GM21447 (cell line): ENCODE data around the gene MAP3K10.

ENCODE experiments used
- ATAC-seq: cut with Tn5 transposase; IDR thresholded peaks from one replicate; pipeline ENCODE4 v1.9.1; 2021; ENCODE audit not compliant: unreplicated experiment

MAP3K10 gene

GRCh38 chr19:40246292-40247073, 55.3 kb downstream of the MAP3K10 start:
- ATAC-seq = no peak

DNA sequence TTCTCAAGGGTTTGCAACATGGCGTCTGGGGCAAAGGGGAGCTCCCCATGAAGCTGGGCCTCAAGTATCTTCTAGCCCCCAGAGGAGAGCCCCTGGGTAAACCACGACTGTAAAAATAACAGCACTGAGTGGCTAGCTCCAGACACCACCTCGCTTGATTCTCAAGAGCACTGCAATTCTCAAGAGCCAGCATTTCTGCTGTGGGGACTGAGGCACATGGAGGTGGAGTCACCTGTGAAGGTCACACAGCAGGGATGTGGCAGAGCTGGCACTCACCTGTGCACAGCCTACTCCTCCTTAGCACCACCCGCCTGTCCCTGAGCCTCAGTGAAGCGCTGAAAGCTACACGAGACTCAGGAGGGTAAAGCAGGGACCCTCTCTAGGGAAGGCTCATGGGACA, 56.0 kb downstream of the MAP3K10 start:
- no peak for ATAC-seq

DNA sequence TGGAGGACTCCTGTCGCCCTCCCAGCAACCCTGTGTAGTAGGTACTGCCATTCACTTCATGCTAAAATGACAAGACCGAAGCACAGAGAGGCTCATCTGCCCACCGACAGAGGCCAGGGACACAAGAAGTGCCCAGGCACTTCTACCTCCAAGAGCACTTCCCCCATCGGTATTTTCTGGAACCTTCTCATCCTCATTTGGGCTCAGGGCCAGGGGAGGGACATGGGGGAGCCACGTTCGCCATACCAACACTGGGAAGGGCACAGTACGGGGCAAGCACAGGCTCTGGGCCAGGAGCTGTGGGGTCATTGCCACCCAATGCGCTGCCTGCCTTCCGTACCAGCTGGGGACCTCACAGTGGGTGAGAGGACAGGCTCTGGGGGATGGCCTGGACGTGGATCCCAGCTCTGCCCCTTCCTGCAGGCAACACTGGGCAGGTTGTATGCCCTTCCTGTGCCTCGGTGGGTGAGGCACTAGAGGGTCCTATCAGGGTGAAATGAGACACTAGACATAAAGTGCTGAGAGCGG, 56.6 kb downstream of the MAP3K10 start:
- ATAC-seq = no peak

- no peak for ATAC-seq
These were observed 58.0 kb downstream of the MAP3K10 start for GRCh38 chr19:40249201-40249600.

DNA sequence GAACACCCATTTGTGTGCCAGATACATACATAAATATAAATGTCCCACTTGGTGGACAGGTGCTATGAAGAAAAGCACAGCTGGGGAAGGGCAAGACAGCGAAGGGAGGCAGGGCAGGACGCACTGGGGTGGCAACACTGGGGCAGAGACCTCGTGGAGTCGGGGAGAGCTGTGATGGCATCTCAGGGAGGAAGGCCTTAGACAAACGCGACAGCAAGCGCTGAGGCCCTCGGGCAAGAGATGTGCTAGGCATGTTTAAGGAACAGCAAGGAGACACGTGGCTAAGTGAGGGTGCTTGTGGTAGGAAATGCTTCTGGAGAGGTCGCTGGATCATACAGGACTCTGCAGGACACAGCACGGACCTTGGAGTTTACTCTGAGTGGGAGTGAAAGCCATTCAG, 58.6 kb downstream of the MAP3K10 start:
- ATAC-seq = no peak

DNA sequence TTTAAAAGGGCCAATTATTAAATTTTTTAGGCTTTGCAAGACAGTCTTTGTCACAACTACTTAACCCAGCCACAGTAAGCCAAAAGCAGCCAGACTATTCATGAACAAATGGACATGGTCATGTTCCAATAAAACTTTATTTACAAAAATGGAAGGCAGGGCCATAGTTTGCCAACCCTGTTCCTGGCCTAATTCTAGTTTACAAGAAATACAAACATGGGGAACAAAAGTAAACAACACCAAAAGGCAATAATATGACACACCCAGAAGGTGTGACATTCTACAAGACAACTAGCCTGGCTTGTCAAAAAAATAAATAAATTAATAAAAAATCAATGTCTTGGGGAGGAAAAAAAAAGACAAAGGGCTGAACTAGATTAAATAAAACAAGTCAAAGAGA, 60.0 kb downstream of the MAP3K10 start:
- ATAC-seq = no peak

DNA sequence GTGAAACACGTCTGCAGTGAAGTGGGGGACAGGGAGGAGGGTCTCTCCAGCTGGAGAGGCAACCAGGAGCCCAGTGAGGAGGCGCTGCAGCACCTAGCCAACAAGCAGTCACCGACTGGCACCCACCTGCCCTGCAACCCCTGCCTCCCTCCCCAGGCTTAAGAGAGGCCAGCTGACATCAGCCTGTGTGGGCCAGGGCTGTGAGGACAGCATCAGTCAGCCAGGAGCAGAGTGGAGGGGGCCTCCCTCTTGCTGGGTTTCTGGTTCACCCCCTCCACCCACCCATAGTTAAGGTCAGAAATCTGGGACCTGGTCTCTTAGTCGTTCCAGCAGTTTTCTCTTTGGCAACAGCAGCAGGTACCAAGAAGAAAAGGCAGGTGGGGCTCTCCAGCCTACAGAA, 60.8 kb downstream of the MAP3K10 start:
- ATAC-seq = no peak

DNA sequence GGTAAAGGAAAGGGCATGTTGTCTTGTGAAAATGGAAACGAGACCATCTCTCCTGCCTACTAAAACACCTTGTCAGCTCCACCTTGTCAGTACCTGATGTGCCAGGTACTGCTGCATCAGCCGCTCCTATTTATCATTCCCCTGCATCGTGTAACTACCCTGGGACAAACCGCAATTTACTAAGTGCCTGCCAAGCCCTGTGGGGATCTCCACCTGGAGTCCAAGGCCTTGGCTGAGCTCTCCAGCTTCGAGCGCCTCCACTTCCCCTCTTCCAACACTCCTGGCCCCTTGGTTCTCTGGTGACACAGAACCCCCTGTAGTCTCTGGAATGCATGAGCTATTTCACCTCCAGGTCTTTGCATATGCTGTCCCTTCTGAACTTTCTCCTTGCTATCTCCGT, 61.2 kb downstream of the MAP3K10 start:
- ATAC-seq = no peak

GRCh38 chr19:40253611-40254092, 62.4 kb downstream of the MAP3K10 start:
- ATAC-seq = no peak

GRCh38 chr19:40254714-40255418, 63.6 kb downstream of the MAP3K10 start:
- ATAC-seq = no peak

GRCh38 chr19:40255619-40256166, 64.5 kb downstream of the MAP3K10 start:
- ATAC-seq = no peak

DNA sequence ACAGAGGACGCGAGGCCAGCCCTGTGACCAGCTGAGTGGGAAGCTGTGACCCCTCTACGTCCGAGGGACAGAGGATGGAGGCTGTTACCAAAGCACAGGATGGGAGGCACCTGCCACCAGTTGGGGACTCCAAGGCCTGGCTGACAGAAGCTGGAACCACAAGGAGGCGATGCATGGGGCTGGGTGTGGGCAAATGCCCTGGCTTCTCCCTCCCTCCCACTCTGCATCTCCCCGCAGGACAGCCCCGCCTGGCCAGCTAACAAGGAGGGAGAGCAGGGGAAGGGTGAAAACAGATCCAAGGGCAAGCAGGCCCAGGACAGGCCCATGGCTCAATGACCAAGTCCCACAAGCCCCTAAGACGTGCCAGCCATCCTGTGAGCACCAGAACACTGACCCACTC, 65.3 kb downstream of the MAP3K10 start:
- ATAC-seq = no peak

- no peak for ATAC-seq
These were observed 65.9 kb downstream of the MAP3K10 start for GRCh38 chr19:40257096-40257517.

GRCh38 chr19:40261631-40262030, 70.4 kb downstream of the MAP3K10 start:
- ATAC-seq = no peak

GRCh38 chr19:40262422-40262821, 71.2 kb downstream of the MAP3K10 start:
- no peak for ATAC-seq

DNA sequence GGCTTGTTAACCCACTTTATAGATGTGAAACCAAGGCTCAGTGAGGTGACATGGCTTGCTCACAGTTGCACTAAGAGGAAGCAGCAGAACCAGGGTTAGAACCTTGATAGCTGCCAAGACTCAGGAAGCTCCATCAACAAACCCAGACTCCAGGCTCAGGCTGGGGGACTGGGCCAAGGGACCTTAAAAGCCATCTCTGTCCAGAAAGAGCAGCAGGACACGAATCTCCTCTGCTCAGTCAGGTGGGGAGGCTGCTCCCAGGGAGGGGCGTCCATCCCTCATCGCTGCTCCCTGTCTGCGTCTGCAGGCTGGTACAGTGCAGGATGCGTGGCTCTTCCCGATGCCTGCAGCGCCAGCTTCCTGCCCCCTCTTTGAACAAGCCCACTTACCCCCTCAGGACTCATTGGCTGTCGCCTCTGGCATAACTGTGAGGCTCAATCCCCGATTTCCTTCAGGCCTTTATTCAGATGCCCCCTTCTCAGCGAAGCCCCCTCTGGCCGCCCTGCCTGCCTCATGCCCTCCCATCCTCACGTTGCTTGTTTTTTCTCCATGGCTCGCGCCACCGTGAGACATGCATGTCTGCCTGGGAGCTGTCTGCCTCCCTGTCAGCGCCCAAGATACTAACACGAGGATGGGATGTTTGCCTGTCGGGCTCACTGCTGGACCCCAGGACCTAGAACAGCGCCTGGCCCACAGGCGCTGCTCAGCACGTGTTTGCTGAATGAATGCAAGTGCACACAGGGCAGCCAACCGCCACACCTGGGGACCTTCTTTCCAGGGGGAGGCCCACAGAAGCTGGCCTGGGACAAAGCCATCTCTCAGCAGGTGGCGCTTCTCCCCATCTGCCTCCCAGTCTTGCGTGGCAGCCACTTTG, 72.5 kb downstream of the MAP3K10 start:
- ATAC-seq = no peak

DNA sequence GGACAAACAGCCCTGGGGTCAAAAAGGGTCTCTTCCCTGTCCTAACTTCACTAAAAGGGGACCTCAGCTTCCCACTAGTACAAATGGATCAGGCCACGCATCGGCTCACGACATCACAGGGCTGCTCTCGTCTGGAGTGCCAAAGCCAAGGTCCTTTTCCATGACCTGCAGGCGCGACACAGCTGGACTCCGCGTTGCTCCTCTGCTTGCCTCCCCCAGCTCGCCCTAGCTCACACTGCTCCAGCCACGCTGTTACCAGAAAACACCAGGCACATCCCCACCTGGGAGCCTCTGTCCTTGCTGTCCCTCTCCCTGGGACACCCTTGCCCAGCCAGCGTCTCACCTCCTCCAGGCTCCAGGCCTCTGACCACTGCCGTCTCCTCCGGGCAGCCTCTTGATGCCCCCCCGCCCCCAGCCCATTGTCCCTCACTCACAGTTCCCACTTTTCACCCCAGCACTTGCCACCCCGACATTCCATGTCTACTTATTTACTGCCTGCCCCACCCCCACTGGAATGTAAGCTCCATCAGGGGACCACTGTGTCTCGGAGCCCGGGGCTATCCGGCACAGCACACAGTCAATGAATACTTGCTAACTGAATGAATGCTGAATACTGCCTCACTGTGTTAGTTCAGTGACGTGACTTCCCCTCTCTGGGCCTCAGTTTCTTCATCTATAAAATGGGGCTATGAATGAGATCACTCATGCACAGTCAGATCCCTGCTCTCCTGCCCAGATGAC, 73.3 kb downstream of the MAP3K10 start:
- no peak for ATAC-seq
